GM21515 (cell line): Measurements from ENCODE around the gene RPTOR.

Experiments
- ATAC-seq: cut with Tn5 transposase; IDR thresholded peaks from one replicate; pipeline ENCODE4 v1.9.1; 2021; ENCODE audit not compliant: unreplicated experiment

Gene RPTOR

DNA sequence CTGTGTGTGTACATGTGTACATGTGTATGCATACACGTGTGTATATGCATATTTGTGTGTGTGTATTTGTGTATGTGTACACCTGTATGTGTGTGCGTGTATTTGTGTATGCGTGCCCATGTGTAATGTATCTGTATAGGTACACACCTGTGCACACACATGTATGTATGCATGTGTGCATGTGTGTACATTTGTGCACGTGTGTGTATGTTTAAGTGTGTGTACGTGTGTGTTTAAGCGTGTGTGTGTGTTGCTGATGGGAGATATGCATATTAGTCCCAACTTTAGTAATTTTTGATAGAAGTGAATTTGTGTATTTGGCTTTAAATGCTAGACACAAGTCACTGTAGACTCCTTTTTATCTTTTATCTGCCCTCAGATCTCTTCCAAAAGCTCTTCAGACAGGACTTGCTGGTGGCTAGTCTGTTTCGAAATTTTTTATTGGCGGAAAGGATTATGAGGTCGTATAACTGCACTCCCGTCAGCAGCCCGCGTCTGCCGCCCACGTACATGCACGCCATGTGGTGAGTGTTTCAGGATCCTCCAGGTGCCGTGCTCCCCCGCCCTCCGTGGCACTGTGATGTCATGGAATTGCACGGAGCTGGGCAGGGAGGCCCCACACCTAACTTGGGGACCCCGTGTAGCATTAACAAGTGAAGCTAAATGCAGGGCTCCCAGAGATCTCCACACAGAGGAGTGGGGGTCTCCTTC is 278.2 kb downstream of the RPTOR start:
- ATAC-seq, result no peak

DNA sequence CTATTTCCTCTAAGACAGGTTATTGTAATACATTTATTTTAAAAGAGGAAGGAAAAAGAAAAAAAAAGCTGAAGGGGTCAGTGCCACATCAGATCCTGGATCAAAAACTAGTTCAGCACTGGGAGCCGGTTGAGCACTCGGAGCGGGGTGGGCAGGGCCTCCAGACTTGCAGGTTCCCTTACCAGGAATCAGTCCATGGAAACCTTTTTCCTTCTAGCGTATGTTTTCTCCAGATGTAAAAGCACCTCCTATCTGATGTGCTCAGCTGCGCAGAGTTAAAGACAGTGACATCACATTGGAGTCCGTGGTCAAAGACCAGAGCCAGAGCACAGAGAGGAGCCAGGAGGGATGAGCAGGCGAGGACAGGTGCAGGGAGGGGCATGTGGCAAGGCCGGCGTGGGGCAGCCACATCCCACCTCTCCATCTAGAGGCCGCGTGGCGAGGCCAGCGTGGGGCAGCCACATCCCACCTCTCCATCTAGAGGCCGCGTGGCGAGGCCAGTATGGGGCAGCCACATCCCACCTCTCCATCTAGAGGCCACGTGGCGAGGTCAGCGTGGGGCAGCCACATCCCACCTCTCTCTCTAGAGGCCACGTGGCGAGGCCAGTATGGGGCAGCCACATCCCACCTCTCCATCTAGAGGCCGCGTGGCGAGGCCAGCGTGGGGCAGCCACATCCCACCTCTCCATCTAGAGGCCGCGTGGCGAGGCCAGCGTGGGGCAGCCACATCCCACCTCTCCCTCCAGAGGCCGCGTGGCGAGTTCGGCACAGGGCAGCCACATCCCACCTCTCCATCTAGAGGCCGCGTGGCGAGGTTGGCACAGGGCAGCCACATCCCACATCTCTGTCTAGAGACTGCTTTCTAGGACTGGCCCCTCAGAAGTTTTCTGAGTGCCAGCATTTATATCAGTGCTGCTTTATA is 280.2 kb downstream of the RPTOR start:
- no peak for ATAC-seq

DNA sequence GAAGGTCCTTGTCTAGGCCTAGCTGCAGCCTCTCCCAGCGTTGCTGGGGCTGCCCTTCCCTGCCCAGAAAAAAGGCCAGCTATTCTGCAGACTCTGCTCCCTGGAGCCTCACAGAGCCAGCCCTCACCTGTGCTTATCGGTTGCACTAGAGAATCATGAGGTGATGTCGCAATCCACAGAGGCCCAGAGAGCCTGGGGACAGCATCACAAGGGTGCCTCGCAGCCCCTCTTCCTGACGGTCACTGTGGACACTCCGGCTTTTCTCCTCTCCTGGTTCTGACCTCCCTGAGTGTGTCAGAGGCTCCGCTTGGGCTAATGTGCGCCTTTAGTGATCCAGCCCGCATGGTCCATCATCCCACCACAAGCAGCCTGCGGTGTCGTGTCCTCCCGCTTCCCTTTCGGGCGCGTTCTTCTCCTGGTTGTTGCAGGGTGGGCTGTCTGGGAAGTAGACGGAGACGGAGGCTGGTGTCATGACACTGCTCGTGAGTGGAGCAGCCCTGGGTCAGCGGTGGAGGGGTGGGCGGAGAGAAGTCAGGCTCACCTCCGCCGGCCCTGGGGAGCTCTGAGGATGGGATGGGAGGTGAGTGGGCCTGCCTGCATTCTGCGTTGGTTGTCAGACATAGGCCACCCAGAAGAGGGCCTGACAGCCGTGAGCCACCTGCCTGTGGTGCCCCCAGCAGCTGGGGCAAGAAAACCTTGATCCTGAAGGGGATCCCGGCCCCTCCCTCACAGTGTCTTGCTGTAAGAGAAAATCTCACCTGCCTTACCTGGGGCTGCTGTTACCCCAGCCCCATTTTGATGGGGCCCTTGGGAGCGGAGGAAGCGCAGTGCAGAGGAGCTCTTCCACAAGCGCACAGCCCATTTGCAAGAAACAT is 281.1 kb downstream of the RPTOR start:
- no peak for ATAC-seq

DNA sequence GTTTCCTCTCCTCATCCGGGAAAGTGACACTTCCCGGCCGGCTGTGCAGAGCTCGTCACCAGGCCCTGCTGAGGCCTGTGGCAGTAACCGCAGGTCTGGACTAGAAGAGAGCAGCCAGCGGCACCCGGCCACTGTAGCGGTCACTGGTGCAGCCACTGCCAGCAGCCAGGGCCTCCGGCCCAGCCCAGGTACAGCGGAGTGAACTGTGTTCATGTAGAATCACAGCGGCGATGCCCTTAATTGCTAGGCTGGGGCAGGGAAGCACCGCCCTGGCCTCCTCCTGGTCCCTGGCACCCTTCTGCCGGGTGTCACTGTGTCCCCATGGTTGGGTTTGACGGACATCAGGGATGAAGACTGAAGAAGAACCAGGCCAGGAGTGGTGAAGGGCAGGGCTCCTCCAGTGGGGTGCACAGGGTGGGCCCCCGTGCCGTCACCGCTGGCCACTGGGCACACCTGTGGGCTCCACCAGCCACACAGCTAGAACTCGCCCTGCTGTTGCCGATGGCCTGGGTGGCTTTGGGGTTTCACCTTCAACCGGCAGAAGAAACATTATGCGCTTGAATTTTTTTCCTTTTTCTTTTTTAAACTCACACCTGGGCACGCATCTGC is 281.8 kb downstream of the RPTOR start:
- no peak for ATAC-seq

DNA sequence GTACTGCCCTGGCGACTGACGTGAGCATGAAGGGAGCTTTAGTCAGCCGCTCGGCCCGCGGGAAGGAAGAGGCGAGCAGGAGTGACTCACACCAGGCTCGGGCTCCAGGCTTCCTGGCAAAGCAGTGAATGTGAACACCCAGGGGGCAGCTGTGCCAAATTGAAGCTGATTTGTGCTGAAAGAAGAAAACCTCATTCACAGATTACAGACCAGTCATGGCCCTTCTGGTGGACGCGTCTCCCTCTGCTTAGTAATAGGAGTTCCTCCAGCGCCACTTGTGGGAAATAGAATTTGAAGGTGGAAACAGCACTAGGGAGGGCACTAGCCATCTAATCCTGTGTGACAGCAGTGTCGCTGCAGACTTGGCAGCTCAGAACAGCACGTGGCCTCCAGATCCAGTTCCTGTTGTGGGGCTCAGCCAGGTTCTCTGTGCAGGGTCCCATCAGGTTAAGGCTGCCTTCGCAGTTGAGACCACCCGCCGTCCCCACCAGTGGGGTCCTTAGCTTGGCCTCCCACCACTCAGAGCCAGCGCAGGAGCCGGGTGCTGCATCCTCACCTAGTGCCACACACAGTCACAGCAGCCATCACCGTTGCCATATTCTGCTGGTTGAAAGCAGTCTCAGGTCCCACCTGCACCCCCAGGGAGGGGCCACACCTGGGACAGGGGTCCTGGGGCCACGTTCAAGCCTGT is 282.5 kb downstream of the RPTOR start:
- no peak for ATAC-seq

DNA sequence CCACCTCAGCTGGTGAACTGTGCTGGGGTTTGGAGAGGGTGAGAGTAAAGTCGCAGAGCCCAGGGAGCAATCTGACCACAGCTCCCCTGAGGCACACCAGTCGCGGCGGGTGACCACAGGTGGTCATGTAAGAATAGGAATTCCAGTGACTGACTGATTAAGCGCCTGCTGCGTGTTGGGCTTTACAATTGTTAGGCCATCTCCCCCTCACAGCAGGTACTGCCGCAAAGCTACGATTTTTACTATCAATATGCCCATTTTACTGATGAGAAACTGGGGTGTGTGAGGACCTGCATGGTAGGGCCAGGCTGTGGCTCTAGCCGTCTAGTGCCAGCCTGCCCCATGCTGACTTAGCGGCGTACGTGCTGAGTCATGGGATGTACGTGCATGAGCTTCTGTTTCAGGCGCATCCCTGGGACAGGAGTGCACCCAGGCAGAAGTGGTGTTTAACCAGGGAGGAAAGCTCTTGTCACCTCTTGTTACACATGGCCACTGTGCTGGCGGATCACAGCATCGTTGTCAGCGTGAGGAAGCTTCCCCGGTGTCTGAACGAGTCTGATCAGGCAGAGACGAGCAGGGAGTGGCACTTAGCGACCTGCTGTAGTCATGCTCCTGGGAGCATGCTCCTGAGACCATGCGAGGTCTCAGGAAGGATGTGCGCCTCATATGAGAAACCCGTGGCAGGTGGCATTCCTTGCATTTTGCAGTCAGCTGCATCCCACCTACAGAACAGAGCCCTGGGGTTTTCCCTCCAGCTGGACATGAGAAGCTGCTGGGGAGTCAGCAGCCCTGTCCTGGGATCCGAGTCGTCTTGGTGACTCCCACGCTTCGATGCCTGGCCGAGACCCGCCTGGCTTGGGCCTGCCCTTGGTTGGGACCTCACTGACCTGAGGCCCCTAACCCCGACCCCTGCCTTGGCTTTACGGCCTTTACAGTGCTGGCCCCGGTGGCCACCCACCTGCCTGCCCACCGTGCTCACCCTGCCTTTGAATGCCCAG is 283.3 kb downstream of the RPTOR start:
- no peak for ATAC-seq

DNA sequence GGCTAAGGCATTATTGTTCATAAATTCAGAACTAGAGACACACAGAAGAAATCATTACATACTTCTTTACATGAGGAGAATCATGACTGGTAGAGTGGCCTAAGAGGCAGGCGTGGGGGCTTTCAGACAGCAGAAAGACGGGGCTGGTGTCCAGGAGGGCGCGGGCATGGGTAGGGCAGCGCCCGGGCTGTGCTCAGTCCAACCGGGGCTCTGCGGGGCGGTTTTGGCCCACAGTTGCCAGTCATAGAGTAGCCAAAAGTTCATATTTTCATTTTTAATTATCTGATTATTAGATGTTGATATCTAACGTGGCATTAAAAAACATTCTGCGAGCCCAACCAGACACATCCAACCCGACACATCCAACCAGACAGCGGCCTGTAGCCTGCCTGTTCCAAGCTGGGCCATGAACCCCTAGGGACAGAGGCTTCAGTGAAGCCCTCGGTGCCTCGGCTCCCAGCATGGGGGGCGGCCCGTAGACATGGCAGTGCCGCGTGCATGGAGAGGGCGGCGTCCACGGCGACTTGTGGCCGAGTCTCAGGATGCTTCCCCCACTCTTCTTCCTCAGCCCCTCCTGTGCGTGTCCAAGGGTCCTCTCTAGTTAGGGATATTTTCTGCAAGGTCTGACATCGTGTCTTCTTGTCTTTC is 284.7 kb downstream of the RPTOR start:
- no peak for ATAC-seq

DNA sequence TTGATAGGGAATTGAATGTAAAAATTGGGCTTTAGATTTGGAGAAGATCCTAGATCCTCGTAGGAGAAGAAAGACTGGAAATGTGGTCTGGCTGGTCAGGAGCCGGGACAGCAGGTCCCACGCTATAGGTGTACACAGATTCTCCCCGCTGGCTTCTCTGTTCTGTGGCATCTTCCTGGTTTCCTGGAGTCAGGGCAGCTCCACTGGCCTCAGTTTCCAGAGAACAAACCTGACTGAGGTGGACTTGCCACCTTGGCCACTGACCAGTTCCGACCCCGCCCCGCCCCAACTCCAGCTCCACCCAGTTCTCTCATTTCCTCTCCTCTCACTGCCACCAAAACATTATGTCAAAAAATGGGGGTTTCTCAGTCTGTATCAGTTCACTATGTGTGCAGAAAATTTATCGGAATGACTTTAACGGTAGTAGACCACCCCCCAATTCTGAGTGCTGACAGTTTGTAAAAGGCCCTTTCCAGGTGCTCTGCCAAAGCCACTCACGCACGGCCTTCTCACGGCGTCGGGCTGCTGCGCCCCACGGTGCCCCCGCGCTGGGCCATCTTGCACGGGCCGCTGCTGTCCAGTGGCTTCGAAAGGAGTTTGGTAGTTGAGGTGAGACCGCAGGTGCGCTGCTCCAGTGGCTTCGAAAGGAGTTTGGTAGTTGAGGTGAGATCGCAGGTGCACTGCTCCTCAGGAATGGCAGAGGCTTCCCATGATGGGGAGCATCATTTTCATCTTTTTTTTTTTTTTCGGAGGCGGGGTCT is 285.6 kb downstream of the RPTOR start:
- ATAC-seq, result no peak

DNA sequence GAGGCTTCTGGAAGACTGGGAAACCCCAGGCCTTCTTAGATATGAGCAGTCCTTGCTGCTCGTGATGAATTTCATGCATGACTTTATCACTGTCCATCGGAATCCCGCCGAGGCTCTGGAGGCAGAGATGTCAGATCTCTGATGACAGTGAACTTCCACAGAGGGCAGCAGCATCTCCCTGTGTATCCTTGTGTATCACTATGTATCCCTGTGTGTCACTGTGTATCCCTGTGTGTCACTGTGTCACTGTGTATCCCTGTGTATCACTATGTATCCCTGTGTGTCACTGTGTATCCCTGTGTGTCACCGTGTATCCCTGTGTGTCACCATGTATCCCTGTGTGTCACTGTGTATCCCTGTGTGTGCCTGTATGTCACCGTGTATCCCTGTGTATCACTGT is 286.9 kb downstream of the RPTOR start:
- ATAC-seq, result no peak

DNA sequence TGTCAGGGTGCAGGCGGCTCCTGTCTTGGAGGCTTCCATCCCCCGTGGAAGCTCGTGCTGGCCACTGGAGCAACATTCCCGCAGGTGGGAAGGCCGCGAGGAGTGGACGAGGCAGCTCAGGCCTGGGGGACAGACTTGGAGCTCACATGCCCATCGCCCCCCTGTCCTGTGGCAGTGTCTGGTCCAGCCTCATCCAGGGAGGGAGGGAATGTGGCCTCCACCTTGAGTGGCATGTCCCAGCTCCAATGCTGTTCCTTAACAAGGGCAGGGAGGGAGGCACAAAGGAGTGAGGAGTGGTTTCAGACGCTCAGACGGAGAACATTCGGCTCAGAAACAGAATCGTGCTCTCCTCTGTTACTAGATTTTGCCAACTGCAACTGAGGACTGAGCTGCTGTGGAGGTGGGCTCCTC is 287.6 kb downstream of the RPTOR start:
- no peak for ATAC-seq

DNA sequence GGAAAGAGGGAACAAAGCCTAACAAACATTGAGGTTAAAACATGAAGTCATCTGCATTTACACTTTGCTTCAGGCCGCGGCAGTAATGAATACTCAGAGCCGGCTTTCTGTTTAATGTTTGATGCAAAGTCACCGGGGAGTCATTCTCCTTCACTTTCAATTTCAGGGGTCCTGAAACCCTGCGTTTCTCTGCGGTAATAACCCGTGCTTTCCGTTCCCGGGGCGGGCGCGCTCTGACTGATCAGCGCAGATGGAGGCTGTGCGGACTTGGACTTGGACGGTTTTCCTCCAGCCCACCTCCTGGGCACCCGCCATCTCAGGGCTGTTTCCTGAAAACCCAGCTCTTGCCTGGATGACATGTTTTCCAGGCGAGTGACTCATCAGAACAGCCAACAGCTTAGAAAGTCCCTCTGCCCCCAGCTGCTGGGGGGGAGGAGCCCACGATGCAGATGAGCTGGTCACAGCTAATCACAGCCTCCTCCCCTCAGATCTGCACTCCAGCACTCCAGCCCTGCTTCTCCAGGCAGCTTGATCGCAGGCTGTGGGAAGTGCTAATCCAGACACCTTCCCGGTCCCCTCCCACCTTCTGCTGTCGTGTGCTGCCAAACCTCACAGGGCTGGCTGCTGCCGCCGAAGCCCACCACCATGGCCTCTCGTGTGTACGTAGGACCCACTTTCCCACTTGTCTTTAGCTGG is 288.4 kb downstream of the RPTOR start:
- peak; percentile 62 for ATAC-seq

DNA sequence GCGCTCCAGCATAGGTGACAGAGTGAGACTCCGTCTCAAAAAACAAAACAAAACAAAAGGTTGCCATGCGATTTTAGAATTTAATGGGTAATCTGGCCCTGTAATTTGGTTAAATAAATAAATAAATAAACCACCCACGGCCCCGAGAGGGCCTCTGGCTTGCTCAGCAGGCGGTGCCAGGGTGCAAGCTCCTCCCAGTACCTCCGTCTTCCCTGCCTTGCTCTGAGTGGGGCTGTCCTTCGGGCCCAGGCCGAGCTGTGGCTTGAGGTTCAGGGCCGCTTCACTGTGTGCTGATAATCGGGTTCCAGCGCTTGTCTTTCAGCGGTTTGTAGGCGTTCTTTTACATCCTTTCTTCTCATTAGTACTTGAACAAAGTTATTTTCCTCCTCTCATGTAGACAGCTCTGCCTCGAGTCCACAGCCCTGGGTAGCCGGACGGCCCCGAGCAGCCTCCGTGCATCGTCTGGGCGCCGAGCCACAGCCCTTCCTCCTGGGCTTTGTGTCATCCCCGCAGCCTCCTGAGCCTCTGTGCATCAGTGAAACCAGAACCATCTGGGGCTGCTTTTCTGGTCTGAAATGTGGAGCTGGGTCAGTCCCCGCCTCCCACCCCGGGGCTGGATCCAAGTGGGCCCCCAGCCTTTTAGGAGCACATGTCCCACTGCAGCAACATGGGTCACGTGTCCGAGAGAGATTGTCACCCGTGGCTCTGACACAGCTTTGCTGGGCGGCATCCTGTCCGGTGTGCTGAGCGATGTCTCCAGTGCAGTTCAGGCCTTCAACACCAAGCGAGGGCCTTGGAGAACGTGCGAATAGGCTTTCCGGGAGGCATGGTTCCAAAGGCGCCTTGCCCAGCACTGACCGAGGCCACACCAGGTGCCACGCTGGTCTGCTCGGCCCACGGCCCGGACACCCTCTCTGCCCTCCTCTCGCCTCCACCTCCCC is 289.6 kb downstream of the RPTOR start:
- ATAC-seq, result no peak

DNA sequence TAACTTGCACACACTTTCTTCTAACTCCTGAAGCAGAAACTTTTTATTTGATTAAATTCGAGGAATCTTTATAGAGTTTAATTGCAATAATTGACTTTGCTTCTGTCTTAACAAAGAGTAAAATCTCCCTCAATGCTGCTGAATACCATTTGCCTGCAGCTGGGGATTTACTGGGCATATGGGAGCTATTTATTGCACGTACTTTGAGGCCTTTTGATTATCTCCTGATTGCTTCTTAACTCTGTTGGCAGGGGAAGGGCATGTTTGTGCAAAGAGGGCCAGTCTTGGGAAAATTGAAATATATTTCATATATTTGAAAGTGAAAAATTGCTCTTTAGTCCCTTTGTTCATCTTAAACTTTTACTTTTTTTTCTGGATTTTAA is 290.2 kb downstream of the RPTOR start:
- ATAC-seq, result no peak

DNA sequence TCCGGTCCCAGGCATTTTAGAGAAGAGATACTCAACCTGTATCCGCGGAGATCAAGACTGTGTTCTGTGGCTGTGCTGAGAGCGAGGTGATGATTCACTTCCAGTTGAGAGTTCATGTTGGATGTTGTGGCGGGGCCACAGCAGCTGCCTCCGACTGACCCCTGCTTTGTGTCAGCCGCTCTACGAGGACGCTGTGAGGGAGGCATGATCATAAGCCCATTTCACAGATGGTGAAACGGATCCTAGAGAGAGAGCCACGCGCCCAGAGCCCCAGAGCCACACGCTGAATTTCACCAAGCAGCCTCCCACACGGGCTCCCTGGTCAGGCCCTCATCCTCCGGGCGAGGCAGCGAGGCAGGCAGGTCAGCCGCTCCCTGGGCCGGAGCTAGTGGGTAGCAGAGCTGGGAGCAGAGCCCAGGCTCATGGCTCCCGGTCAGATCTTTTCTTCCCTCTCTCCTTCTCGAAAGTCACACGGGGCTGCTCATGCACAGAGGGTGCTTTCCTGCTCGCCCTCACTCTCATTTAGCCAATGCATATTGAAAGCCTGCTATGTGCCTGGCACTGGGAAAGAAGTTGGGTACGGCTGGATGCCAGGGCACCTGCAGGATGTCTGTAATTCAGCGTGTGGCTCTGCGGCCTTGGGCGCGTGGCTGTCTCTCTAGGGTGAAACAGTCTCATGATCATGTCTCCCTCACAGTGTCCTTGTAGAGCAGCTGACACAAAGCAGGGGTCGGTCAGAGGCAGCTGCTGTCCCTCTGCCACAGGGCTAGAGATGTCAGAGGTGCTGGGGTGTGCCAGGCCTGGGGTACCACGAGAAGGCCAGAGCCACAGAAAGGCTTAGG is 291.4 kb downstream of the RPTOR start:
- ATAC-seq, result no peak

DNA sequence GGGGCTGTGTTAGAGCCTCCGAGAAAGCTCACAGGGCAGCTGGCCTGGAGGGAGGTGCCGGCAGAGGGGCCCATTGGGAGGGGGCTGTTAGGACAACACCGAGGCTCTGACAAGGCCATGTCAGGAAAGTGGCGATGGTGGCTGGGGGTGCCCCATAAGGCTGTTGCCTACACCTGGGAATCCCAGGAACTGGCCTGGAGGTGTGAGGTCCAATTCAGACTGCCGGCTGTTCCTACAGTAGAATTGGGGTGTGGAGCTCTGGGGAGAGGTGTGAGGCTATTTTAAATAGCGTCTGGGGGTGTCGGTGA is 292.0 kb downstream of the RPTOR start:
- ATAC-seq, result no peak
